Right lobe of liver (tissue), 4 donors: ENCODE measurements around the gene PAK2.
"Not testable (repeated sequence)": the region's sequence is repeated elsewhere in the genome, so short reads cannot be mapped to it uniquely, and the experiment has no call there.

ENCODE experiments used
- POLR2A ChIP-seq: fragments of 450-650 bp; IDR thresholded peaks from one replicate; pipeline ENCODE4 v1.6.1; 2017; ENCODE audit warnings: antibody characterized with exemption, mild to moderate bottlenecking
- TF ChIP-seq, protein P1 (sequence below), 4 donors: fragments of 200-600 bp in 3 of 4; fragments of 450-650 bp in 1 of 4; IDR thresholded peaks; one replicate each; pipeline versions ENCODE4 v1.5.1 to v1.8.0; 2016 to 2022; ENCODE audit warnings: antibody characterized with exemption in 4 of 4, mild to moderate bottlenecking in 2 of 4
- donor health status: DM: no; HTN: no; CAD: no.
- donor health status: DM: no; HTN: no; CAD: no.
- donor health status: DM: no; HTN: yes; CAD: no.

DNA sequence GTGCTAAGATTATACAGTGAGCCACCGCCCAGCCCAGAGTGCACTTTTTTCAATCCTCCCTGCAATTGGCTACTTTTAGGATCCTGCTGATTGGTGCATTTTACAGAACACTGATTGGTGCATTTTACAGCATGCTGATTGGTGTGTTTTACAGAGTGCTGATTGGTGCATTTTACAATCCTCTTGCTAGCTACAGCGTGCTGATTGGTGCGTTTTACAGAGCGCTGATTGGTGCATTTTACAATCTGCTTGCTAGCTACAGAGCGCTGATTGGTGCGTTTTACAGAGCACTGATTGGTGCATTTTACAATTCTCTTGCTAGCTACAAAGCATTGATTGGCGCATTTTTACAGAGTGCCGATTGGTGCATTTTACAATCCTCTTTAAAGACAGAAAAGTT, 123.3 kb downstream of the PAK2 start:
- TF ChIP-seq POLR2A = not testable (repeated sequence)
- TF ChIP-seq, protein P1, sequence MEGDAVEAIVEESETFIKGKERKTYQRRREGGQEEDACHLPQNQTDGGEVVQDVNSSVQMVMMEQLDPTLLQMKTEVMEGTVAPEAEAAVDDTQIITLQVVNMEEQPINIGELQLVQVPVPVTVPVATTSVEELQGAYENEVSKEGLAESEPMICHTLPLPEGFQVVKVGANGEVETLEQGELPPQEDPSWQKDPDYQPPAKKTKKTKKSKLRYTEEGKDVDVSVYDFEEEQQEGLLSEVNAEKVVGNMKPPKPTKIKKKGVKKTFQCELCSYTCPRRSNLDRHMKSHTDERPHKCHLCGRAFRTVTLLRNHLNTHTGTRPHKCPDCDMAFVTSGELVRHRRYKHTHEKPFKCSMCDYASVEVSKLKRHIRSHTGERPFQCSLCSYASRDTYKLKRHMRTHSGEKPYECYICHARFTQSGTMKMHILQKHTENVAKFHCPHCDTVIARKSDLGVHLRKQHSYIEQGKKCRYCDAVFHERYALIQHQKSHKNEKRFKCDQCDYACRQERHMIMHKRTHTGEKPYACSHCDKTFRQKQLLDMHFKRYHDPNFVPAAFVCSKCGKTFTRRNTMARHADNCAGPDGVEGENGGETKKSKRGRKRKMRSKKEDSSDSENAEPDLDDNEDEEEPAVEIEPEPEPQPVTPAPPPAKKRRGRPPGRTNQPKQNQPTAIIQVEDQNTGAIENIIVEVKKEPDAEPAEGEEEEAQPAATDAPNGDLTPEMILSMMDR (IDR thresholded peaks at IDR 0.05) = not testable (repeated sequence)
